NCI-H748 (cell line): ENCODE results near the gene SECTM1.
A peak's percentile ranks its signal among the peaks of the same experiment; 100 is the strongest.

Experiments used
- DNase-seq: peaks from one replicate; lab custom pipeline; 2025; ENCODE audit not compliant: unreplicated experiment; lab: John Stamatoyannopoulos, UW

SECTM1 gene

DNA sequence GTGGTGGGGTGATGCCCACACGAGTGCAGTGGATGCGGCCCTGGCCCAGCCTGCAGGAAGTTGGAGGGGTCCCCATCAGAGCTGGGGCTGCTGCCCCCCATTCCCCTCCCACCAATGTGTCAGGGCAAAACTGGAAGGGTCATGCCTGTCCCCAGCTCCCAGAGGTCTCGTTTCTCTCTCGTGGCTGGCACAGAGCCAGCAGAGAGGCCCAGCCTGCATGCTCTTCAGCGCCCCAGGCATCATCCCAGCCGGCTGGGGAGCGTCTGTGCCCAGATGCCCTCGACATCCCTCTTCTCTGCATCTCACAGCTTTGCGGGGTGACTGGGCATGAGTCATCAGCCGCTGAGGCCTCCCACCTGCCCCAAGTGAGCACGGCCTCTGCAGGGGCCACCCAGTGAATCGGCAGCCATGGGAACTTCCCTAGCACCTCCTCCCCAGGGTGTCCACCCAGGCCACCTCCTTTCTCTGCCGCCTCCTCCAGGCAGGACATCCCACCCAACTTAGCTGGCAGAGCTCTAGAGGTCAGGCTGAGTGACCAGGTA, 50.3 kb downstream of the SECTM1 start:
- DNase-seq = peak; percentile 25

- DNase-seq = no peak
These were observed 51.0 kb downstream of the SECTM1 start for GRCh38 chr17:82282239-82283207.

DNA sequence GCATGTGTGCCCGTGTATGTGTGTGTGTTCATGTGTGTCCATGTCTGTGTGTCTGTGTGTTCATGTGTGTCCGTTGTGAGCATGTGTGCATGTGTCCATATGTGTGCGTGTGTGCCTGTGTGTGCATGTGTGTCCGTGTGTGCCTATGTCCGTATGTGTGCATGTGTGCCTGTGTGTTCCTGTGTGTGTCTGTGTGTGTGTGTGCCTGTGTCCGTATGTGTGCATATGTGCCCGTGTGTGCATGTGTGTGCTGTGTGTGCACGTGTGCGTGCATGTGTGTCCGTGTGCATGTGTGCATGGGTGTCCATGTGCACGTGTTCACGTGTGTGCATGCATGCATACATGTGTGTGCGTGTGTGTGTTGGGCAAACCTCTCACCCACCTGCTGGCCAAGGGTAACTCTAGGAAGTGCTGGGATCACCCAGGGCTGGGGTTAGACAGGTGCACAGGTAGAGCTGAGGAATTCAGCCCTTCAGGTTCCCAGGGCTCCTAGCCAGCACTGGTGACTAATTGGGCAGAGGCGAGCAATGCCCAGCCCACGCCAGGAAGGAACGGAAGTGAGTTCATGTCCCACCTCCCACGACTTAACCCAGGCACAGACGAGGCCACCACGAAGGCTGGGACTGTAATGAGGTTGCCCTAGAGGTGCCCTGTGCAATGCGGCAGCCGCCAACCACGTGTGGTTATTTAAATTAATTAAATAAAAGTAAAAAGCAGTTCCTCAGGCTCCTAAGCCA, 51.9 kb downstream of the SECTM1 start:
- DNase-seq = no peak

DNA sequence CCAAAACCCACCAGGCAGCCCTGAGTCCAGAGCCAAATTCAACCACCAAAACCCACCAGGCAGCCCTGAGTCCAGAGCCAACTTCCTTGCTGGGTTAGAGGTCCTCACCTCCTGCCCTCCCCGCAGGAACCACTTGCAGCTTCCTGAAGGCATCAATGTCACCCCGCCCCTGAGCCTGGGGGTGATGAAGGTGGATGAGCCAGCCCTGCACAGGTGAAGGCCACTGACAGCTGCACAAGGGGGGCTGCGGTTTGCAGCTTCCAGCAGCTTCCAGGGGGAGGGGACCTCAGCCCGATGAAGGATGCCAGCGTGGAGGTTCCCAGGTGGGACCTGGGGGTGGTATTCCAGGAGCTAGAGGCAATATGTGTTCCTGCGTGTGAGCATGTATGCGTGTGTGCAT, 52.5 kb downstream of the SECTM1 start:
- no peak for DNase-seq

DNA sequence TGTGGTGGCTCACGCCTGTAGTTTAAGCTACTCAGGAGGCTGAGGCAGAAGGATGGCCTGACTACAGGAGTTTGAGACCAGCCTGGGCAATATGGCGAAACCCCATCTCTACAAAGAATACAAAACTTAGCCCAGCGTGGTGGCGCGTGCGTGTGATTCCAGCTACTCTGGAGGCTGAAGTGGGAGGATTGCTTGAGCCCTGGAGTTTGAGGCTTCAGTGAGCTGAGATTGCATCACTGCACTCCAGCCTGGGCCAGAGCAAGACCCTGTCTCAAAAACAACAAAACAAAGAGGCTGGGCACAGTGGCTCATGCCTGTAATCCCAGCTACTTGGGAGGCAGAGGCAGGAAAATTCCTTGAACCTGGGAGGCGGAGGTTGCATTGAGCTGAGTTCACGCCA, 53.0 kb downstream of the SECTM1 start:
- DNase-seq = no peak

GRCh38 chr17:82278786-82279391, 54.7 kb downstream of the SECTM1 start:
- no peak for DNase-seq

- no peak for DNase-seq
These were observed 55.3 kb downstream of the SECTM1 start for GRCh38 chr17:82278308-82278707.

DNA sequence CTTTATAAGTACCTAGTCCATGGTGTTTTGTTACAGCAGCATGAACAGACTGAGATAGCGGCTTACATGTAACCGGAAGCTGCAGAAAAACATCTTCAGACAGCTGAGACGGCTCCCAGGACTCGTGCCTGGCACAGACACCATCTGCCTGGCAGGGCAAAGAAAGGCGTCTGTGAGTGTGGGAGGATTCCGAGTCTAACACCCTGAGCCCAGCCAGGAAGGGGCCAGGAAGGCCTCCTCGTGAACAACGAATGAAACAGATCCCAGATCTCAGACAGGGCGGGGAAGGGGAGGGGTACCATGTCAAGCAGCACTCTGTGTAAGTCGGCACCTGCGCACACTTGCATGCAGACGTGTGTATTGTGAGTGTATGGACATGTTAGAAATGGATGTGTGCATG, 55.7 kb downstream of the SECTM1 start:
- DNase-seq = no peak

- no peak for DNase-seq
These were observed 56.6 kb downstream of the SECTM1 start for GRCh38 chr17:82276938-82277337.

DNA sequence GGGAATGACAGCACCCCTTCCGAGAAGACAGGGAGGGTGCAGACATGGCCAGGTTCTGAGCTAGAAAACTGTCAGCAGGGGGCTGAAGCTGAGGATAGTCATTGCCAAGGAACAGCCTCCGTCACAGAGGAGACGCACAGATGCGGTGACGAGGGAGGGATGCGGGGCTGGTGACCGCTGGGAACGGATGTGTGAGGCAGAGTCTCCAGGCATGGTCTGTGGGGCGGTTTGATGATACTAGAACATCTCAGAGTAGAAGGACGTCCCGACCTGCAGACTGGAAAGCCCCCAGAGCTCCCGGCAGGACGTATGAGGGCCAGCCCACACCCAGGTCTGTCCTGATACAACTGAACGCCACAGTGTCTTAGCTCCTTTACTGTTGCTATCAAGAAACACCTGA, 58.2 kb downstream of the SECTM1 start:
- DNase-seq = no peak

DNA sequence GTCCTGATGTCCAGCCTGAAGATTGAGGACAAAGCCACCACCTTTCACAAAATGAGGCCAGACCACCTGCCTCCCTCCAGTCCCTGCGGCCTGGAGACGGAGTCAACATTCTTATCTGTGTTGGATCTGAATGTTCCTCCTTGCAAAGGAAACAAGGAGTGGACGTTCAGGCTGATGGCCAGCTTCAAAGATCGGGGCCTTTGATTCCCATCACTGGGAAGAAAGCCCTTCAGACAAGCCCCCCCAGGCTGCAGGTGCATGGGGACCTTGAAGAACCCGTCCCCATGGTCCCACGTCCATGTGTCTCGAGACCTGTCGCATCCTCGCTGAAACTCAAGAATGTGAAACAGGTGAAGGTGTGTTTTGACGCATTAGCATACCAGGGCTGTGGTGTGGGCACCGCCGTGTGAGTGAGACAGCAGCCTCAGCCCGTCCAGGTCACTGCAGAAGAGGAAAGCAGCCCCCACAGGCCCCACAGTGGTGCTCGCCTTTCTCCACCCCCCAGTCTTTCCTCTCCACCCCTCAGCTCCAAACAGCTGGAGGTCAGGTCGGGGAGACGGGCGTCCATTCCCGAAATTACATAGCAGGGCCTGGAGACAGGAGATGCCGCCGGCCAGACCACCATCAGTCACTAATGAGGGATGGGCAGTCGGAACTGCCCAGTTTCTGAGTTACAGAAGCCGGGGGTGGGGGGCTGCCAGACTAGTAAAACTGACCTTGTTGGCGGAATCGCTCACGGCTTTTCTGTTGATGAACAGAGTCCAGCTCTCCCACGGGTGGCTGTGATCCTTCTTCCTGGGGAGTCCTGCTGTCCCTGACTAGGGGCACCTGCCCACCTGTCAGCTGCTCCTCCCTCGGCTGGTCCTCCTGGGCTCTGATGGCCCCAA, 59.2 kb downstream of the SECTM1 start:
- no peak for DNase-seq

DNA sequence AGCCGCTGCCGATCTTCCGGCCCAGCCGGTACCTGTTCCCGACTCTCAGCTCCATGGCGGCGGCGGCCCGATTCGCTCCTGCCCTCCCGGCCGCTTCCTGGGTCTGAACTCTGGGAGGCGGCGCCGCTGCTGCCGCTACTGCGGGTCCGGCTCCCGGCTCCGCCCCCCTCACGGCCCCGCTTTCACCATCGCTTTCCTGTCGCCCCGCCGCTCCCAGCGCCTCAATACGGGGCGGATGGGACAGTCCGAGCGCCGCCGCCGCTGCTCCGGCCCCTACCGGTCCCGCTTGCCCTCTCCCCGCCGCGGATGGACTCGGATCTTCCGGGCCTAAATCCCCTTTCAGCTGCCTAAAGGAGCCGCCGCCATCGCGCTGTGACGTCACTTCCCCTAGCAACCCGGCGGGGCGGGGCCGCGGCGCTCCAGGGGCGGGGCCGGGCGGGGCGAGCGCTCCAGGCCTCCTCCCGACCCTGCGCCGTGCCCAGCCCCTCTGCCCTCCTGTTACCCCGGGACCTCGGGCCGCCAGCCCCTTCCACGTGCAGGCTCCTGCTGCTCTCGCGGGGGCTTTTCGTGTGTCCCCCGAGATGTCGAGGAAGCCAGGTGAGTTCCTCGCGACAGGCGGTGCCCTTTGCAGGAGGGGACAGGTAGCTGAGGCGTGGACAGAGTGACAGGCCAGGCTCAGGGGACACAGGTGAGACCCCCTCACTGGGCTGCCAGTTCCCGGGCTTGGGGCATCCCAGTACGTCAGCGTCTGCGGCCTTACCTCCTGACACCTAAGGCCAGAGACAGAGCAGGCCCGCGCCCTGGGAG, 60.0 kb downstream of the SECTM1 start, which contains the start of gene CSNK1D:
Gene CSNK1D (minus strand): TSS at position 374 of the 807 bp plus-strand sequence. CDS start 319 bp downstream, at position 55.
- peak; percentile 86 for DNase-seq

DNA sequence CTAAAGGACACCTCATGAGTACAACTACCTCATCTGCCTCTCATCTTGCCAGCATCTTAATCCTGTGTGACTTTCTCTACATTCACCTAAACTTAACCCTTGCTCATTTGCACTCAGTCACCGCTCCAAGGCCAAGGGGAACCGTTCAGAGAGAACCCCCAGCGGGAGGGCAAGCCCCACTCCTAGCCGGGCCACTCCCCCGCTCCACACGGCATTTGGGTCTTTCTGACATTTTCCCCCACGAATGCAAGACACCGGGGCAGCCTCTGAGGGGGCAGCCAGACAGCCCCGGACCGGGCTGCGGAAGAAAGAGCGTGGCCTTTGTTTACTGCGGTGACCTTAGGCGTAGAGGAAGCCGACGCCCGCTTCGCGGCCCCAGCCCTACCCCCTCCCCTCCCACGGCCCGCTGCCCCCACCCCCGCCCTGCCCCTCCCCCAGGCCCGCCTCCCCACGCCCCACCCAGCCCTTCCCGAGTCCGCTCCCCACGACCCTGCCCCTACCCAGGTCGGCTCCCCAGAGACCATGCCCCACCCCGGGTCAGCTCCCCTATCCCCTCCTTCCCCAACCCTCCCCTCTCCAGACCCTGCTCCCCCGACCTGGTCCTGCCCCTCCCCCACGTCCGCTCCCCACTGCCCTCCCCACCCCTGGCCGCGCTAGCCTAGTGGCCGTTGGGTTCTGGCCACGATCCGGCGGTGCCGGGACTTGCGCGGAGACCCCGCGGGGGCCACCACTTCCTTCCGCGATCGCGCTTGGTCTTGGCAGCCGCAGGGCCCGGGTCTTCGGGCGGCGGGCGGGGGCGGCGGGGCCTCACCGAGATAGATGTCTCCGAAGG, 60.9 kb downstream of the SECTM1 start:
- peak; percentile 68 for DNase-seq

DNA sequence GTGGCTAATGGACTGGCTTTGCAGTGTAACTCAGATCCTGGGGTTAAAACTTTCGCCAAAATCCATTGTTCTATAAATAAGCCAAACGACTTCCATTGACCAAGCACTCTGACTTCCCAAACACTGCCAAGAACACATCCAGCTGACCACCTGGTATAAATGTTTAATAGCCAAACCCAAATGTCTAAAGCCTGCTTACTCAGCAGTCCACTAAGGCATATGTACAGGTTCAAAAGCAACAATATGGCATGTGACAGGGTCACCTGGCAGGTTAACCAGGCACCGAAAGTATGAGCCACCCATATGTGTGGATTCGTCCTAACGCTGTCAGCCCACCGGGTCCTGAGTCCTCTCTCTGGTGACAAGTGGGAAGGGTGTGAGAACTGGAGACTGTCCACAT, 62.2 kb downstream of the SECTM1 start:
- DNase-seq = no peak
